Keratinocyte (primary cell): ENCODE results near the gene DHRS11. TPM values are rescaled to one million over a fixed set of nuclear protein-coding genes. Genes with fewer than 3 reads are reported as not detected.

Experiments used
- DNase-seq: peaks from one replicate; pipeline ENCODE4 v3.0.0-alpha.2; 2011; ENCODE audit warnings: low read depth, missing footprints, low spot score
- FAIRE-seq: peaks from 2 replicates; lab custom pipeline; 2011; peaks lifted over from hg19 to GRCh38; lab: Jason Lieb, UNC
- H2AFZ ChIP-seq: 2 replicates; pipeline ENCODE4 v1.6.0; 2012; ENCODE audit warnings: low read length, control low read depth, inconsistent platforms; ENCODE audit not compliant: control insufficient read depth
- H3K27ac ChIP-seq: 2 replicates; pipeline ENCODE4 v1.5.1; 2011; ENCODE audit warnings: low read length; ENCODE audit not compliant: control insufficient read depth, insufficient read depth
- H3K27me3 ChIP-seq: 3 replicates; pipeline ENCODE4 v1.6.0; 2011; ENCODE audit warnings: low read length; ENCODE audit not compliant: control insufficient read depth, insufficient read depth; ENCODE audit errors: extremely low read depth
- H3K36me3 ChIP-seq, 2 experiments: 2 replicates in 1 of 2; 3 replicates in 1 of 2; pipeline ENCODE4 v1.5.1; 2011; ENCODE audit warnings: low read length in 2 of 2, mild to moderate bottlenecking in 1 of 2; ENCODE audit not compliant: control insufficient read depth in 2 of 2, insufficient read depth in 2 of 2; ENCODE audit errors: extremely low read depth in 1 of 2
- H3K4me1 ChIP-seq: 3 replicates; pipeline ENCODE4 v1.5.1; 2011; ENCODE audit warnings: low read length; ENCODE audit not compliant: control insufficient read depth, insufficient read depth; ENCODE audit errors: extremely low read depth
- H3K4me2 ChIP-seq: 3 replicates; pipeline ENCODE4 v1.6.0; 2011; ENCODE audit warnings: low read depth, low read length; ENCODE audit not compliant: control insufficient read depth, insufficient read depth; ENCODE audit errors: extremely low read depth
- H3K4me3 ChIP-seq, 3 experiments: fragments of 200-600 bp in 1 of 3; sonication (generic) in 1 of 3; 2 replicates in 2 of 3; 3 replicates in 1 of 3; pipeline ENCODE4 v1.5.1; 2011 to 2016; ENCODE audit warnings: low read length in 3 of 3, mild to moderate bottlenecking in 3 of 3, control low read depth in 2 of 3, inconsistent platforms in 1 of 3, low read depth in 1 of 3, mixed read lengths in 1 of 3, mixed run types in 1 of 3, moderate library complexity in 1 of 3; ENCODE audit not compliant: control insufficient read depth in 2 of 3, insufficient read depth in 2 of 3; ENCODE audit errors: extremely low read depth in 1 of 3
- H3K79me2 ChIP-seq: 2 replicates; pipeline ENCODE4 v1.6.0; 2012; ENCODE audit warnings: low read length; ENCODE audit not compliant: control insufficient read depth, insufficient read depth
- H3K9ac ChIP-seq: 3 replicates; pipeline ENCODE4 v1.6.0; 2011; ENCODE audit warnings: low read length; ENCODE audit not compliant: control insufficient read depth, insufficient read depth; ENCODE audit errors: extremely low read depth
- H3K9me1 ChIP-seq: 3 replicates; pipeline ENCODE4 v1.6.0; 2011; ENCODE audit warnings: low read length; ENCODE audit not compliant: control insufficient read depth, insufficient read depth; ENCODE audit errors: extremely low read depth
- H3K9me3 ChIP-seq: 2 replicates; pipeline ENCODE4 v1.5.1; 2012; ENCODE audit warnings: low read depth, low read length; ENCODE audit not compliant: control insufficient read depth
- H4K20me1 ChIP-seq: 3 replicates; pipeline ENCODE4 v1.6.0; 2011; ENCODE audit warnings: low read length; ENCODE audit not compliant: control insufficient read depth, insufficient read depth; ENCODE audit errors: extremely low read depth
- CTCF ChIP-seq, 3 experiments: IDR thresholded peaks in 1 of 3; conservative IDR thresholded peaks in 1 of 3; optimal IDR thresholded peaks in 1 of 3; 2 replicates in 2 of 3; 3 replicates in 1 of 3; pipeline versions ENCODE3 to v1.5.1; 2011; ENCODE audit warnings: low read length in 3 of 3, mild to moderate bottlenecking in 3 of 3, moderate library complexity in 2 of 3, control low read depth in 1 of 3, inconsistent platforms in 1 of 3; ENCODE audit not compliant: insufficient read depth in 2 of 3; ENCODE audit errors: extremely low read depth in 1 of 3
- EZH2 ChIP-seq: IDR thresholded peaks from one replicate; pipeline ENCODE4 v1.6.1; 2012; ENCODE audit warnings: inconsistent platforms, mild to moderate bottlenecking, low read length, moderate library complexity
- dilution Hi-C: fragments of 300-500 bp; cut with MboI; formaldehyde crosslinking; loops from one replicate; pipeline ENCODE4 v1.7.0; 2020; ENCODE audit warnings: low sequenced_read_pairs; ENCODE audit not compliant: extremely low pct_ligation_motif_present
- polyA plus RNA-seq, 5 experiments: library from polyadenylated mRNA; depleted of rRNA in 3 of 5; stranded (reverse) in 3 of 5; stranded (forward) in 1 of 5; unstranded in 1 of 5; fragments of >200 nt; gene quantifications; 1 replicate in 1 of 5; 2 replicates in 3 of 5; 3 replicates in 1 of 5; pipeline versions ENCODE4 v1.2.1 to v1.2.3, GENCODE V29; 2011 to 2012; ENCODE audit warnings: missing spikeins in 2 of 5, low read depth in 1 of 5, low replicate concordance in 1 of 5

Gene DHRS11
- polyA plus RNA-seq, 1 donor (not counting 4 experiments of a cell fraction or from before 2014, with no cell fraction given), result 11.0 TPM

- TF ChIP-seq EZH2 (no peak), CTCF (optimal IDR thresholded peaks at IDR 0.05 in 1 of 3, IDR thresholded peaks at IDR 0.05 in 1 of 3, conservative IDR thresholded peaks at IDR 0.05 in 1 of 3; ENCODE audit: extremely low read depth in 1 of 3, insufficient read depth in 2 of 3, low read length in 3 of 3) (no peak)
- Histone ChIP-seq H3K79me2 (peaks cover 17% of the 10 kb centered on the region), H3K4me1 (peaks cover 34% of the 10 kb centered on the region), H3K9me3 (no peaks in the 10 kb centered on the region), H2AFZ (no peak overlapping the region), H3K27ac (no peak overlapping the region), H3K4me2 (peak overlapping the region; percentile 24), H3K27me3 (no peaks in the 10 kb centered on the region), H3K9ac (peak overlapping the region; percentile 24), H4K20me1 (no peaks in the 10 kb centered on the region), H3K9me1 (no peaks in the 10 kb centered on the region), H3K36me3 (peaks cover 2 to 9% of the 10 kb centered on the region in 2 experiments), H3K4me3 (no peak overlapping the region)
- FAIRE-seq, result no peak
- DNase-seq, result no peak
- dilution Hi-C loops, result no loop called here
These were observed 16.6 kb downstream of the DHRS11 start for GRCh38 chr17:36608280-36608679.

DNA sequence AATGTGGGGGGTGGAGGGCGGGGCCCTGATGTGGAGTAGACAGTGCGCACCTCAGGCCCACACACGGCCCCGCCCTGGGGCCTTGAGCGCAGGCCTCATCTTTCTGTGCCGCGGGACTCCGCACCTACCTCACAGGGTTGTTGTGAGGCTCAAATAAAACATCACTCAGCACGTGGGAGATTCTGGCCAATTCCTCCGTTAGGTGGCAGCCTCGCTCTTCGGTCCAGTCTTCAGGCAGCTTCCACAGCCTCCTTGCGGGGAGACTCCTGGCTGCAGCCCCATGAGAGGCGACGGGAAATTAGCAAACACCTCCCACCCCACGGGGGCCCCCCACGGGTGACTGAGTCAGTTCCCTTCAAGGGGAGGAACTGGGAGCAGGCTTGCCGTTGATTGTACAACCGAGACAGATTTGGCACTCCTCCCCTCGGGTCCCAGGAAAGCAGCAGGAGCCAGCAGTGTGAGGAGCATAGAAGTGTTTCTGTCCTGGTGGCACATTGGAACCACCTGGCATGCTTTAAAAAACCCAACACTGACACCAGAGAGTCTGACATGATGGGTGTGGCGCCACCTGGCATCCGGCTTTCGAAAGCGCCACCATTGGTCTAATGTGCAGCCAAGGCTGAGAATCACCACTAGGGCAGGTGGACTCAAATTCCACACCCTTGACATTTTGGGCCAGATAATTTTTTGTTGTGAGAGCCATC is 17.3 kb downstream of the DHRS11 start:
- H3K27ac ChIP-seq, result peak overlapping the region; percentile 23
- no peak for FAIRE-seq
- H3K9me3 ChIP-seq, result no peaks in the 10 kb centered on the region
- peak overlapping the region; percentile 24 for H3K9ac ChIP-seq
- peaks cover 11% of the 10 kb centered on the region for H3K79me2 ChIP-seq
- H3K4me3 ChIP-seq, result no peak overlapping the region
- peaks cover 2 to 5% of the 10 kb centered on the region in 2 experiments for H3K36me3 ChIP-seq
- TF ChIP-seq CTCF (optimal IDR thresholded peaks at IDR 0.05 in 1 of 3, IDR thresholded peaks at IDR 0.05 in 1 of 3, conservative IDR thresholded peaks at IDR 0.05 in 1 of 3; ENCODE audit: extremely low read depth in 1 of 3, insufficient read depth in 2 of 3, low read length in 3 of 3) (peak; percentile 42 to 89 (median 58)), EZH2 (no peak)
- dilution Hi-C loops, result no loop called here
- H4K20me1 ChIP-seq, result no peaks in the 10 kb centered on the region
- H2AFZ ChIP-seq, result no peak overlapping the region
- H3K4me2 ChIP-seq, result peak overlapping the region; percentile 24
- H3K9me1 ChIP-seq, result no peaks in the 10 kb centered on the region
- H3K27me3 ChIP-seq, result no peaks in the 10 kb centered on the region
- no peak for DNase-seq
- peaks cover 28% of the 10 kb centered on the region for H3K4me1 ChIP-seq
